HG03025 (cell line): ENCODE data around the gene B3GALNT2.
"Not testable (repeated sequence)": the region's sequence is repeated elsewhere in the genome, so short reads cannot be mapped to it uniquely, and the experiment has no call there.

Experiments used
- ATAC-seq: cut with Tn5 transposase; IDR thresholded peaks from one replicate; pipeline ENCODE4 v1.9.1; 2021; ENCODE audit warnings: mild to moderate bottlenecking, moderate library complexity; ENCODE audit not compliant: unreplicated experiment, low FRiP score

B3GALNT2 gene

GRCh38 chr1:235504494-235505222 is 406 bp upstream of the B3GALNT2 start:
- ATAC-seq = peak; percentile 75

GRCh38 chr1:235503403-235504121 is 690 bp downstream of the B3GALNT2 start:
- ATAC-seq = peak; percentile 13

- ATAC-seq = no peak
Observed at GRCh38 chr1:235502601-235503402, 1.4 kb downstream of the B3GALNT2 start.

GRCh38 chr1:235500971-235501540 is 3.2 kb downstream of the B3GALNT2 start:
- no peak for ATAC-seq

- ATAC-seq = no peak
Observed at GRCh38 chr1:235495551-235495950, 8.7 kb downstream of the B3GALNT2 start.

GRCh38 chr1:235495030-235495429 is 9.2 kb downstream of the B3GALNT2 start:
- no peak for ATAC-seq

- no peak for ATAC-seq
Observed at GRCh38 chr1:235494531-235494930, 9.7 kb downstream of the B3GALNT2 start.

- ATAC-seq = no peak
Observed at GRCh38 chr1:235491644-235492043, 12.6 kb downstream of the B3GALNT2 start.

- no peak for ATAC-seq
Observed at GRCh38 chr1:235486321-235486720, 17.9 kb downstream of the B3GALNT2 start.

- ATAC-seq = no peak
Observed at GRCh38 chr1:235485558-235485957, 18.7 kb downstream of the B3GALNT2 start.

GRCh38 chr1:235483090-235483489 is 21.2 kb downstream of the B3GALNT2 start:
- ATAC-seq = no peak

GRCh38 chr1:235473806-235474205 is 30.4 kb downstream of the B3GALNT2 start:
- no peak for ATAC-seq

GRCh38 chr1:235470741-235471439 is 33.4 kb downstream of the B3GALNT2 start:
- no peak for ATAC-seq

GRCh38 chr1:235469897-235470296 is 34.4 kb downstream of the B3GALNT2 start:
- not testable (repeated sequence) for ATAC-seq

GRCh38 chr1:235468970-235469369 is 35.3 kb downstream of the B3GALNT2 start:
- no peak for ATAC-seq

GRCh38 chr1:235468004-235468403 is 36.2 kb downstream of the B3GALNT2 start:
- no peak for ATAC-seq

GRCh38 chr1:235465066-235465465 is 39.2 kb downstream of the B3GALNT2 start:
- ATAC-seq = no peak

GRCh38 chr1:235462832-235463231 is 41.4 kb downstream of the B3GALNT2 start:
- ATAC-seq = not testable (repeated sequence)

GRCh38 chr1:235461954-235462353 is 42.3 kb downstream of the B3GALNT2 start:
- ATAC-seq = no peak

- ATAC-seq = no peak
Observed at GRCh38 chr1:235460770-235461169, 43.5 kb downstream of the B3GALNT2 start.
